HG03045 (cell line): ENCODE data around the gene PITX2.

Experiments used
- ATAC-seq: cut with Tn5 transposase; IDR thresholded peaks from one replicate; pipeline ENCODE4 v1.9.1; 2021; ENCODE audit warnings: mild to moderate bottlenecking, moderate library complexity; ENCODE audit not compliant: unreplicated experiment

PITX2 gene

GRCh38 chr4:110624904-110625494 lies 2.1 kb upstream of the PITX2 start:
- no peak for ATAC-seq

- no peak for ATAC-seq
Observed at GRCh38 chr4:110624398-110624780, 1.5 kb upstream of the PITX2 start.

GRCh38 chr4:110623718-110624397 lies 981 bp upstream of the PITX2 start:
- ATAC-seq: no peak

- no peak for ATAC-seq
Observed at GRCh38 chr4:110621839-110622751, 782 bp downstream of the PITX2 start.

- no peak for ATAC-seq
Observed at GRCh38 chr4:110621328-110621812, 1.5 kb downstream of the PITX2 start.

- ATAC-seq: no peak
Observed at GRCh38 chr4:110620691-110621327, 2.1 kb downstream of the PITX2 start.

- no peak for ATAC-seq
Observed at GRCh38 chr4:110620322-110620690, 2.6 kb downstream of the PITX2 start.

- no peak for ATAC-seq
Observed at GRCh38 chr4:110619463-110620247, 3.2 kb downstream of the PITX2 start.

- no peak for ATAC-seq
Observed at GRCh38 chr4:110618581-110619462, 4.1 kb downstream of the PITX2 start.

GRCh38 chr4:110617646-110618580 lies 5.0 kb downstream of the PITX2 start:
- no peak for ATAC-seq

- ATAC-seq: no peak
Observed at GRCh38 chr4:110617075-110617640, 5.7 kb downstream of the PITX2 start.

GRCh38 chr4:110616238-110617074 lies 6.4 kb downstream of the PITX2 start:
- ATAC-seq: no peak

- ATAC-seq: no peak
Observed at GRCh38 chr4:110615353-110616237, 7.3 kb downstream of the PITX2 start.

- no peak for ATAC-seq
Observed at GRCh38 chr4:110614976-110615352, 7.9 kb downstream of the PITX2 start.

- no peak for ATAC-seq
Observed at GRCh38 chr4:110614173-110614963, 8.5 kb downstream of the PITX2 start.
